Measurements from ENCODE around the gene CD101. TPM values are rescaled to one million over a fixed set of nuclear protein-coding genes. Genes with fewer than 3 reads are reported as not detected.

The CD101 gene
- total and polyA plus RNA-seq, 2 experiments from 2014 or later = 0.13 TPM; not detected in 1

DNA sequence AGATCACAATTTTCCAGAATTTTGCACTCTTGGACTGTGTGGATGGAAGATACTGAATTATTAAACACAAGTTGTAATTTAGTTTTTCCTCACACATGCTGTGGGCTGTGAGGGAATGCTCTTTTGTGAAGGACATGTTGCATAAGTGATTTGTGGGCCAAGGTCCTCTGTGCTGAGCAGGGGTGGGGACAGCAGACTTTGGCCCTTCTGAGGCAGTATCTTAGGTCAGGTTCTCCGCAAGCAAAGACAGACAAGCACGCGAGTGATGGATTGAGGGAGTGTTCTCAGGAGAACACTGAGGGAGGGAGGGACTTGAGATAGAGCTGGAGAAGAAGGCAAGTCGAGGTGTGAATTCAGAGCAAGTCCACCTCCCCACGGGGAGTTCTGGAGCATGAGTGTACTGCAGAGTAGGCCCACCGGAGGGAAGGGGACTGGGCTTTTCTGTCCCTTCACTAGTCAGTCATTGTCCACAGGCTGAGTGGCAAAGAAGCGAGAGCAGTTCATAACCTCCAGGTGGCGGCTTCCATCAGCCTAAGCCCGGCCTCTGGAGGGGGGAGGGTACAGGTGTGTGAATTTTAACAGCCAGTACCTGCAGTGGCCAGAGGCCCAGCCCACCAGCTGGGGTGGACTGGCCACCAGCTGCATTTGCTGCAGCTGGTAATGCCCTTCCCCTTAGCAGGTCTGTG lies 19.1 kb upstream of the CD101 start:
- DNase-seq (ENCODE audit: low spot score) = peak; percentile 81
- 71% methylated on average over 9 of the region's 9 CpGs for WGBS (ENCODE audit: low lambda C conversion rate, missing lambda C conversion rate)
- TF ChIP-seq EZH2 (IDR thresholded peaks at IDR 0.05; ENCODE audit: borderline replicate concordance) (no peak), EZH2phosphoT487 (IDR thresholded peaks at IDR 0.05; ENCODE audit: low read depth, severe bottlenecking, unreplicated experiment) (no peak)
- TF ChIP-seq, protein P1, sequence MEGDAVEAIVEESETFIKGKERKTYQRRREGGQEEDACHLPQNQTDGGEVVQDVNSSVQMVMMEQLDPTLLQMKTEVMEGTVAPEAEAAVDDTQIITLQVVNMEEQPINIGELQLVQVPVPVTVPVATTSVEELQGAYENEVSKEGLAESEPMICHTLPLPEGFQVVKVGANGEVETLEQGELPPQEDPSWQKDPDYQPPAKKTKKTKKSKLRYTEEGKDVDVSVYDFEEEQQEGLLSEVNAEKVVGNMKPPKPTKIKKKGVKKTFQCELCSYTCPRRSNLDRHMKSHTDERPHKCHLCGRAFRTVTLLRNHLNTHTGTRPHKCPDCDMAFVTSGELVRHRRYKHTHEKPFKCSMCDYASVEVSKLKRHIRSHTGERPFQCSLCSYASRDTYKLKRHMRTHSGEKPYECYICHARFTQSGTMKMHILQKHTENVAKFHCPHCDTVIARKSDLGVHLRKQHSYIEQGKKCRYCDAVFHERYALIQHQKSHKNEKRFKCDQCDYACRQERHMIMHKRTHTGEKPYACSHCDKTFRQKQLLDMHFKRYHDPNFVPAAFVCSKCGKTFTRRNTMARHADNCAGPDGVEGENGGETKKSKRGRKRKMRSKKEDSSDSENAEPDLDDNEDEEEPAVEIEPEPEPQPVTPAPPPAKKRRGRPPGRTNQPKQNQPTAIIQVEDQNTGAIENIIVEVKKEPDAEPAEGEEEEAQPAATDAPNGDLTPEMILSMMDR (IDR thresholded peaks at IDR 0.05; ENCODE audit: poor library complexity) = no peak
- Histone ChIP-seq H3K27me3 (no peaks in the 10 kb centered on the region), H3K27ac (peak overlapping the region; percentile 87), H3K4me2 (peak overlapping the region; percentile 43), H3K36me3 (replicated peaks; ENCODE audit: insufficient read depth, low read depth) (no peaks in the 10 kb centered on the region), H3K79me2 (no peaks in the 10 kb centered on the region), H3K4me3 (no peak overlapping the region), H3K9me3 (ENCODE audit: low read depth) (no peaks in the 10 kb centered on the region), H3K4me1 (ENCODE audit: insufficient read depth) (peaks cover 28% of the 10 kb centered on the region), H2AFZ (no peak overlapping the region), H4K20me1 (ENCODE audit: insufficient read depth, poor library complexity, severe bottlenecking) (no peaks in the 10 kb centered on the region), H3K9me2 (replicated peaks; ENCODE audit: insufficient read depth) (no peaks in the 10 kb centered on the region)

DNA sequence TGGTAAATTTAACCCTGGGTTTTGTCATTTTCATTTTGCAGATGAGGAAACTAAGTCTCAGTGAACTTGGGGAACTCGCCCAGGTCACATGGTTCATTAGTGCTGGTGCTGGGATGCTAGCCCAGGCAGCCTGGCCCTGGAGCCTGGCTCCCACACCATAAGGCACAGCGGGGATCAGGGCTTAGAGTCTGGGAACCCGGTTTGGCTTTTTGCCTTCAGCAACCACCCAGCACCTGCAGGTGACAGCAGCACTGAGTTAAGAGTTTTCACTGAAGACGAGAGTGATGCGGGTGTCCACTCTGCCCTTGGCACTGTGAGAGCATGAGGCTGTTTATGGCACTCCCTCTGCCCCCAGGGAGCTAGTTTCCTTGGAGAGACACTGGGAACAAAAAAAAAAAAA lies 18.4 kb upstream of the CD101 start:
- no peak for DNase-seq (ENCODE audit: low spot score)
- 81% methylated on average over 5 of the region's 5 CpGs for WGBS (ENCODE audit: low lambda C conversion rate, missing lambda C conversion rate)
- TF ChIP-seq EZH2phosphoT487 (IDR thresholded peaks at IDR 0.05; ENCODE audit: low read depth, severe bottlenecking, unreplicated experiment) (no peak), EZH2 (IDR thresholded peaks at IDR 0.05; ENCODE audit: borderline replicate concordance) (no peak)
- H3K9me2 ChIP-seq (replicated peaks; ENCODE audit: insufficient read depth) = no peaks in the 10 kb centered on the region
- H3K36me3 ChIP-seq (replicated peaks; ENCODE audit: insufficient read depth, low read depth) = no peaks in the 10 kb centered on the region
- no peaks in the 10 kb centered on the region for H3K27me3 ChIP-seq
- H3K4me1 ChIP-seq (ENCODE audit: insufficient read depth) = peaks cover 30% of the 10 kb centered on the region
- no peak overlapping the region for H3K4me3 ChIP-seq
- H2AFZ ChIP-seq = no peak overlapping the region
- no peaks in the 10 kb centered on the region for H3K9me3 ChIP-seq (ENCODE audit: low read depth)
- peak overlapping the region; percentile 43 for H3K4me2 ChIP-seq
- peak overlapping the region; percentile 87 for H3K27ac ChIP-seq
- no peaks in the 10 kb centered on the region for H4K20me1 ChIP-seq (ENCODE audit: insufficient read depth, poor library complexity, severe bottlenecking)
- H3K79me2 ChIP-seq = no peaks in the 10 kb centered on the region

DNA sequence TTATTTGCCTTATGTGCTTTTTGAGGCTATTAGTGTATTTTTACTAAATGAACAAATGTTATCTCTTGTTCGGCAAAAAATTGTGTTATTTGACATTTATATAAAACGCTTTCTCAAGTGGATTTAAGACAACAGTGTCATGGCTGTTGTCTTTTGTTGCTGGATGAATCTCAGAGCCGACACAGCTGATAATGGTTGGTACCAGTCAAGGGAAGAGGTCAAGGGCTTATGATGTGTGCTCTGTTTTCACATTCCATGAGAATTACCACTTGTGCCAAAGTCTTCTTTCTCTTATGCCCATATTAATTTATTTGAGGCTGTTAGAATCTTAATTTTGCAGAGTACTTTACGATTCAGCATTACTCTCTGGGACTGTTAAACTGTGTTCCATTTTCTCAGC lies 17.9 kb upstream of the CD101 start:
- Histone ChIP-seq H3K9me2 (replicated peaks; ENCODE audit: insufficient read depth) (no peaks in the 10 kb centered on the region), H4K20me1 (ENCODE audit: insufficient read depth, poor library complexity, severe bottlenecking) (no peaks in the 10 kb centered on the region), H2AFZ (no peak overlapping the region), H3K36me3 (replicated peaks; ENCODE audit: insufficient read depth, low read depth) (no peaks in the 10 kb centered on the region), H3K4me3 (no peak overlapping the region), H3K27ac (no peak overlapping the region), H3K79me2 (no peaks in the 10 kb centered on the region), H3K4me1 (ENCODE audit: insufficient read depth) (peaks cover 30% of the 10 kb centered on the region), H3K4me2 (peak overlapping the region; percentile 28), H3K9me3 (ENCODE audit: low read depth) (no peaks in the 10 kb centered on the region), H3K27me3 (no peaks in the 10 kb centered on the region)
- TF ChIP-seq, protein P1 (IDR thresholded peaks at IDR 0.05; ENCODE audit: poor library complexity) = no peak
- no peak for TF ChIP-seq EZH2 (IDR thresholded peaks at IDR 0.05; ENCODE audit: borderline replicate concordance)
- no peak for TF ChIP-seq EZH2phosphoT487 (IDR thresholded peaks at IDR 0.05; ENCODE audit: low read depth, severe bottlenecking, unreplicated experiment)
- DNase-seq (ENCODE audit: low spot score) = no peak
- WGBS (ENCODE audit: low lambda C conversion rate, missing lambda C conversion rate) = 71% methylated on average over 4 of the region's 4 CpGs

DNA sequence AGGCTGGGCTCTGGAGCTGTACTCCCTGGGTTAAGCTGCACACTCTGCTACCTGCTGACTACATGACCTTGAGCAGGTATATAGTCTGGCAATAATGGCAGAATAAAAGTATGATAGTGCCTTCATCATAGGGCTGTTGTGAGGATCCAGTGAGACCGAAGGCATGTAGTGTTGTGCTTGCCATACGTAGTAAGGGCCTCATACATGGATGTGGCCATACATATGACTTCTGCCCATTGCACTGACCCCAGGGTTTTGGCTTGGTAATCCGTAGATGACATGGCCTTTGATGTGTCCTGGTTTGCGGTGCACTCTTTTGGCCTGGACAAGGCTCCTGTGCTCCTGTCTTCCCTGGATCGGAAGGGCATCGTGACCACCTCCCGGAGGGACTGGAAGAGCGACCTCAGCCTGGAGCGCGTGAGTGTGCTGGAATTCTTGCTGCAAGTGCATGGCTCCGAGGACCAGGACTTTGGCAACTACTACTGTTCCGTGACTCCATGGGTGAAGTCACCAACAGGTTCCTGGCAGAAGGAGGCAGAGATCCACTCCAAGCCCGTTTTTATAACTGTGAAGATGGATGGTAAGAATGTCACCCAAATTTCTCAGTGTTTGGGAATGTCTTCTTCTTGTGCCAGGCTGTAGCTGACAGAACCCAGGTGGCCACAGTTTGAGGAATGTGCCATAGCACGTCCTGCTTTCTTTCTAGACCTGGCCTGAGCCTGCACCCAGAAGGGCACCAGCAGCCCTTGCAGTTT lies 17.0 kb upstream of the CD101 start:
- no peak for DNase-seq (ENCODE audit: low spot score)
- Histone ChIP-seq H3K36me3 (replicated peaks; ENCODE audit: insufficient read depth, low read depth) (no peaks in the 10 kb centered on the region), H4K20me1 (ENCODE audit: insufficient read depth, poor library complexity, severe bottlenecking) (no peaks in the 10 kb centered on the region), H3K4me3 (no peak overlapping the region), H3K4me1 (ENCODE audit: insufficient read depth) (peaks cover 30% of the 10 kb centered on the region), H3K27me3 (no peaks in the 10 kb centered on the region), H3K9me2 (replicated peaks; ENCODE audit: insufficient read depth) (no peaks in the 10 kb centered on the region), H3K4me2 (no peak overlapping the region), H2AFZ (no peak overlapping the region), H3K27ac (no peak overlapping the region), H3K79me2 (no peaks in the 10 kb centered on the region), H3K9me3 (ENCODE audit: low read depth) (no peaks in the 10 kb centered on the region)
- WGBS (ENCODE audit: low lambda C conversion rate, missing lambda C conversion rate) = 97% methylated on average over 14 of the region's 14 CpGs
- TF ChIP-seq EZH2 (IDR thresholded peaks at IDR 0.05; ENCODE audit: borderline replicate concordance) = no peak
- TF ChIP-seq, protein P1 (IDR thresholded peaks at IDR 0.05; ENCODE audit: poor library complexity) = no peak
- no peak for TF ChIP-seq EZH2phosphoT487 (IDR thresholded peaks at IDR 0.05; ENCODE audit: low read depth, severe bottlenecking, unreplicated experiment)
